IMR-90 (cell line): Measurements from ENCODE around the gene OR1E2. TPM values are rescaled to one million over a fixed set of nuclear protein-coding genes. Genes with fewer than 3 reads are reported as not detected.
"Not testable (repeated sequence)": the region's sequence is repeated elsewhere in the genome, so short reads cannot be mapped to it uniquely, and the experiment has no call there.

Experiments
- ATAC-seq: fragments of 200-7000 bp; cut with Tn5 transposase; 2 replicates; pipeline ENCODE4 v1.9.1; 2020; ENCODE audit warnings: low read depth, mild to moderate bottlenecking, moderate library complexity
- BruUV-seq: library from RNA; stranded (reverse); fragments of 400-500 nt; replicated peaks from 2 replicates; lab custom pipeline; 2021; lab: Mats Ljungman, UMichigan
- CTCF ChIA-PET: fragments of 300-600 bp; formaldehyde crosslinking; extraction: SDS; loops from one replicate; lab custom pipeline; 2021; ENCODE audit warnings: antibody characterized with exemption; lab: Yijun Ruan, JAX
- POLR2A ChIA-PET: fragments of 300-600 bp; sonication (Branson Sonifier 250); formaldehyde crosslinking; loops from one replicate; lab custom pipeline; 2022; ENCODE audit warnings: antibody characterized with exemption; ENCODE audit not compliant: unreplicated experiment; lab: Charles Lee
- DNase-seq: peaks from one replicate; pipeline ENCODE4 v3.0.0; 2013
- H2AFZ ChIP-seq: replicated peaks from 2 replicates; pipeline ENCODE3; 2013; ENCODE audit warnings: low read length, mild to moderate bottlenecking; ENCODE audit not compliant: poor library complexity
- H2AK5ac ChIP-seq: 2 replicates; pipeline ENCODE4 v1.6.1; 2013; ENCODE audit warnings: low read depth, low read length, inconsistent platforms
- H2AK9ac ChIP-seq: replicated peaks from 2 replicates; pipeline ENCODE3; 2013; ENCODE audit warnings: mild to moderate bottlenecking, low read depth, low read length, moderate library complexity; ENCODE audit not compliant: poor library complexity
- H2BK120ac ChIP-seq: 2 replicates; pipeline ENCODE4 v1.6.1; 2013; ENCODE audit warnings: low read depth, low read length, inconsistent platforms
- H2BK15ac ChIP-seq: 3 replicates; pipeline ENCODE4 v1.6.1; 2013; ENCODE audit warnings: low read depth, low read length, inconsistent platforms
- H2BK20ac ChIP-seq: 2 replicates; pipeline ENCODE4 v1.6.1; 2013; ENCODE audit warnings: low read depth, mild to moderate bottlenecking, inconsistent platforms, low read length, moderate library complexity
- H2BK5ac ChIP-seq: 2 replicates; pipeline ENCODE4 v1.6.1; 2013; ENCODE audit warnings: mild to moderate bottlenecking, low read depth, low read length, inconsistent platforms; ENCODE audit not compliant: poor library complexity, severe bottlenecking
- H3K14ac ChIP-seq: replicated peaks from 2 replicates; pipeline ENCODE4 v1.6.1; 2013; ENCODE audit warnings: low read depth, low read length, inconsistent platforms
- H3K18ac ChIP-seq: 2 replicates; pipeline ENCODE4 v1.6.1; 2013; ENCODE audit warnings: low read depth, low read length, control low read depth
- H3K23ac ChIP-seq: 2 replicates; pipeline ENCODE4 v1.6.1; 2013; ENCODE audit warnings: low read depth, low read length, inconsistent platforms
- H3K27ac ChIP-seq: 2 replicates; pipeline ENCODE4 v1.5.1; 2013; ENCODE audit warnings: mild to moderate bottlenecking, control low read depth, low read length; ENCODE audit not compliant: insufficient read depth
- H3K27me3 ChIP-seq: 2 replicates; pipeline ENCODE4 v1.6.1; 2013; ENCODE audit warnings: low read length; ENCODE audit not compliant: control insufficient read depth, insufficient read depth
- H3K36me3 ChIP-seq: 2 replicates; pipeline ENCODE4 v1.6.1; 2013; ENCODE audit warnings: low read length, mixed read lengths; ENCODE audit not compliant: control insufficient read depth, insufficient read depth
- H3K4ac ChIP-seq: 2 replicates; pipeline ENCODE4 v1.6.1; 2013; ENCODE audit warnings: low read depth, low read length, inconsistent platforms
- H3K4me1 ChIP-seq: 2 replicates; pipeline ENCODE4 v1.6.1; 2013; ENCODE audit warnings: low read length, mixed read lengths; ENCODE audit not compliant: control insufficient read depth, insufficient read depth
- H3K4me2 ChIP-seq: 2 replicates; pipeline ENCODE4 v1.6.1; 2013; ENCODE audit warnings: low read depth, mild to moderate bottlenecking, control low read depth, low read length, moderate library complexity
- H3K4me3 ChIP-seq: 2 replicates; pipeline ENCODE4 v1.5.1; 2013; ENCODE audit warnings: low read depth, mild to moderate bottlenecking, control low read depth, low read length, moderate library complexity; ENCODE audit not compliant: insufficient read depth
- H3K56ac ChIP-seq: 2 replicates; pipeline ENCODE4 v1.6.1; 2013; ENCODE audit warnings: low read length, inconsistent platforms; ENCODE audit not compliant: insufficient read depth; ENCODE audit errors: extremely low read depth
- H3K79me1 ChIP-seq, 2 experiments: 2 replicates each; pipeline ENCODE4 v1.6.1; 2013; ENCODE audit warnings: low read length in 2 of 2, inconsistent platforms in 1 of 2, low read depth in 1 of 2
- H3K9ac ChIP-seq: 2 replicates; pipeline ENCODE4 v1.6.1; 2013; ENCODE audit warnings: low read depth, low read length, control low read depth
- H3K9me1 ChIP-seq: 2 replicates; pipeline ENCODE4 v1.6.1; 2013; ENCODE audit warnings: low read length, inconsistent platforms; ENCODE audit not compliant: insufficient read depth
- H3K9me3 ChIP-seq: 2 replicates; pipeline ENCODE4 v1.6.1; 2013; ENCODE audit warnings: low read length; ENCODE audit not compliant: control insufficient read depth, insufficient read depth
- H4K20me1 ChIP-seq: 2 replicates; pipeline ENCODE4 v1.6.1; 2013; ENCODE audit warnings: low read length, inconsistent platforms; ENCODE audit not compliant: insufficient read depth
- H4K5ac ChIP-seq: 2 replicates; pipeline ENCODE4 v1.6.1; 2013; ENCODE audit warnings: mild to moderate bottlenecking, low read depth, low read length, control low read depth
- H4K8ac ChIP-seq, 2 experiments: 2 replicates each; pipeline ENCODE4 v1.6.1; 2013; ENCODE audit warnings: low read depth in 2 of 2, low read length in 2 of 2, control low read depth in 1 of 2, inconsistent platforms in 1 of 2
- H4K91ac ChIP-seq: 2 replicates; pipeline ENCODE4 v1.6.1; 2013; ENCODE audit warnings: low read depth, low read length, inconsistent platforms; ENCODE audit not compliant: insufficient read depth
- WGBS, 2 experiments: methylation state at CpG; one replicate each; pipeline versions ENCODE4 v1.1.5 to v1.1.7; 2013; ENCODE audit warnings: missing lambda C conversion rate in 2 of 2; ENCODE audit not compliant: insufficient read length in 1 of 2; ENCODE audit errors: extremely low coverage in 2 of 2; 5-methylcytosine and 5-hydroxymethylcytosine counted together
- dilution Hi-C: fragments of 300-500 bp; cut with HindIII; formaldehyde crosslinking; loops from one replicate; pipeline ENCODE4 v1.14.3; 2018; ENCODE audit warnings: low sequenced_read_pairs; ENCODE audit not compliant: unreplicated experiment
- in situ Hi-C: fragments of 300-500 bp; cut with MboI; formaldehyde crosslinking; loops from 3 replicates; pipeline ENCODE4 v1.14.3; 2019; ENCODE audit warnings: low sequenced_read_pairs, inconsistent platforms, mixed read lengths
- intact Hi-C: fragments of 100-400 bp; cut with micrococcal nuclease; formaldehyde crosslinking; loops from 2 replicates; pipeline ENCODE4 v1.10.0; 2022
- polyA plus RNA-seq, 3 experiments: library from polyadenylated mRNA; depleted of rRNA; stranded (reverse); fragments of >200 nt; gene quantifications; 2 replicates each; pipeline ENCODE4 v1.2.3, GENCODE V29; 2012; ENCODE audit warnings: low replicate concordance in 1 of 3
- total RNA-seq: library from RNA; depleted of rRNA; stranded (reverse); fragments of >200 nt; gene quantifications from 2 replicates; pipeline ENCODE4 v1.2.3, GENCODE V29; 2012

The OR1E2 gene
- total and polyA plus RNA-seq, 2 of the 4 experiments (the other 2 are of a cell fraction): not detected

- WGBS, 2 experiments: no CpG with 5 or more reads among the region's 1 CpG
- intact Hi-C loops, in situ Hi-C loops: not testable (repeated sequence)
Measured at GRCh38 chr17:3403856-3404255, 29.8 kb downstream of the OR1E2 start.

More at GRCh38 chr17:3403856-3404255, 29.8 kb downstream of the OR1E2 start:
- H4K20me1 ChIP-seq, H2AK5ac ChIP-seq, ATAC-seq, H4K5ac ChIP-seq, H2BK20ac ChIP-seq, H3K4me3 ChIP-seq, H3K27ac ChIP-seq, H3K4me1 ChIP-seq, H3K23ac ChIP-seq, dilution Hi-C loops, H4K91ac ChIP-seq, H3K4ac ChIP-seq, H3K14ac ChIP-seq, H2BK5ac ChIP-seq, H3K9me3 ChIP-seq, H3K4me2 ChIP-seq, H3K79me1 ChIP-seq, DNase-seq, POLR2A ChIA-PET, H3K27me3 ChIP-seq, H4K8ac ChIP-seq, H3K9me1 ChIP-seq, H3K9ac ChIP-seq, H2BK15ac ChIP-seq, H2AFZ ChIP-seq, H3K56ac ChIP-seq, CTCF ChIA-PET, H2AK9ac ChIP-seq, H3K18ac ChIP-seq, H3K36me3 ChIP-seq, H2BK120ac ChIP-seq, BruUV-seq: not testable (repeated sequence)
